IMR-90 (cell line): ENCODE results near the gene CNTN5. TPM values are rescaled to one million over a fixed set of nuclear protein-coding genes. Genes with fewer than 3 reads are reported as not detected.

Experiments used
- ATAC-seq: fragments of 200-7000 bp; cut with Tn5 transposase; 2 replicates; pipeline ENCODE4 v1.9.1; 2020; ENCODE audit warnings: low read depth, mild to moderate bottlenecking, moderate library complexity
- BruUV-seq: library from RNA; stranded (reverse); fragments of 400-500 nt; replicated peaks from 2 replicates; lab custom pipeline; 2021; lab: Mats Ljungman, UMichigan
- CTCF ChIA-PET: fragments of 300-600 bp; formaldehyde crosslinking; extraction: SDS; loops from one replicate; lab custom pipeline; 2021; ENCODE audit warnings: antibody characterized with exemption; lab: Yijun Ruan, JAX
- POLR2A ChIA-PET: fragments of 300-600 bp; sonication (Branson Sonifier 250); formaldehyde crosslinking; loops from one replicate; lab custom pipeline; 2022; ENCODE audit warnings: antibody characterized with exemption; ENCODE audit not compliant: unreplicated experiment; lab: Charles Lee
- DNase-seq: peaks from one replicate; pipeline ENCODE4 v3.0.0; 2013
- H2AFZ ChIP-seq: replicated peaks from 2 replicates; pipeline ENCODE3; 2013; ENCODE audit warnings: low read length, mild to moderate bottlenecking; ENCODE audit not compliant: poor library complexity
- H2AK5ac ChIP-seq: 2 replicates; pipeline ENCODE4 v1.6.1; 2013; ENCODE audit warnings: low read depth, low read length, inconsistent platforms
- H2AK9ac ChIP-seq: replicated peaks from 2 replicates; pipeline ENCODE3; 2013; ENCODE audit warnings: mild to moderate bottlenecking, low read depth, low read length, moderate library complexity; ENCODE audit not compliant: poor library complexity
- H2BK120ac ChIP-seq: 2 replicates; pipeline ENCODE4 v1.6.1; 2013; ENCODE audit warnings: low read depth, low read length, inconsistent platforms
- H2BK15ac ChIP-seq: 3 replicates; pipeline ENCODE4 v1.6.1; 2013; ENCODE audit warnings: low read depth, low read length, inconsistent platforms
- H2BK20ac ChIP-seq: 2 replicates; pipeline ENCODE4 v1.6.1; 2013; ENCODE audit warnings: low read depth, mild to moderate bottlenecking, inconsistent platforms, low read length, moderate library complexity
- H2BK5ac ChIP-seq: 2 replicates; pipeline ENCODE4 v1.6.1; 2013; ENCODE audit warnings: mild to moderate bottlenecking, low read depth, low read length, inconsistent platforms; ENCODE audit not compliant: poor library complexity, severe bottlenecking
- H3K14ac ChIP-seq: replicated peaks from 2 replicates; pipeline ENCODE4 v1.6.1; 2013; ENCODE audit warnings: low read depth, low read length, inconsistent platforms
- H3K18ac ChIP-seq: 2 replicates; pipeline ENCODE4 v1.6.1; 2013; ENCODE audit warnings: low read depth, low read length, control low read depth
- H3K23ac ChIP-seq: 2 replicates; pipeline ENCODE4 v1.6.1; 2013; ENCODE audit warnings: low read depth, low read length, inconsistent platforms
- H3K27ac ChIP-seq: 2 replicates; pipeline ENCODE4 v1.5.1; 2013; ENCODE audit warnings: mild to moderate bottlenecking, control low read depth, low read length; ENCODE audit not compliant: insufficient read depth
- H3K27me3 ChIP-seq: 2 replicates; pipeline ENCODE4 v1.6.1; 2013; ENCODE audit warnings: low read length; ENCODE audit not compliant: control insufficient read depth, insufficient read depth
- H3K36me3 ChIP-seq: 2 replicates; pipeline ENCODE4 v1.6.1; 2013; ENCODE audit warnings: low read length, mixed read lengths; ENCODE audit not compliant: control insufficient read depth, insufficient read depth
- H3K4ac ChIP-seq: 2 replicates; pipeline ENCODE4 v1.6.1; 2013; ENCODE audit warnings: low read depth, low read length, inconsistent platforms
- H3K4me1 ChIP-seq: 2 replicates; pipeline ENCODE4 v1.6.1; 2013; ENCODE audit warnings: low read length, mixed read lengths; ENCODE audit not compliant: control insufficient read depth, insufficient read depth
- H3K4me2 ChIP-seq: 2 replicates; pipeline ENCODE4 v1.6.1; 2013; ENCODE audit warnings: low read depth, mild to moderate bottlenecking, control low read depth, low read length, moderate library complexity
- H3K4me3 ChIP-seq: 2 replicates; pipeline ENCODE4 v1.5.1; 2013; ENCODE audit warnings: low read depth, mild to moderate bottlenecking, control low read depth, low read length, moderate library complexity; ENCODE audit not compliant: insufficient read depth
- H3K56ac ChIP-seq: 2 replicates; pipeline ENCODE4 v1.6.1; 2013; ENCODE audit warnings: low read length, inconsistent platforms; ENCODE audit not compliant: insufficient read depth; ENCODE audit errors: extremely low read depth
- H3K79me1 ChIP-seq, 2 experiments: 2 replicates each; pipeline ENCODE4 v1.6.1; 2013; ENCODE audit warnings: low read length in 2 of 2, inconsistent platforms in 1 of 2, low read depth in 1 of 2
- H3K9ac ChIP-seq: 2 replicates; pipeline ENCODE4 v1.6.1; 2013; ENCODE audit warnings: low read depth, low read length, control low read depth
- H3K9me1 ChIP-seq: 2 replicates; pipeline ENCODE4 v1.6.1; 2013; ENCODE audit warnings: low read length, inconsistent platforms; ENCODE audit not compliant: insufficient read depth
- H3K9me3 ChIP-seq: 2 replicates; pipeline ENCODE4 v1.6.1; 2013; ENCODE audit warnings: low read length; ENCODE audit not compliant: control insufficient read depth, insufficient read depth
- H4K20me1 ChIP-seq: 2 replicates; pipeline ENCODE4 v1.6.1; 2013; ENCODE audit warnings: low read length, inconsistent platforms; ENCODE audit not compliant: insufficient read depth
- H4K5ac ChIP-seq: 2 replicates; pipeline ENCODE4 v1.6.1; 2013; ENCODE audit warnings: mild to moderate bottlenecking, low read depth, low read length, control low read depth
- H4K8ac ChIP-seq, 2 experiments: 2 replicates each; pipeline ENCODE4 v1.6.1; 2013; ENCODE audit warnings: low read depth in 2 of 2, low read length in 2 of 2, control low read depth in 1 of 2, inconsistent platforms in 1 of 2
- H4K91ac ChIP-seq: 2 replicates; pipeline ENCODE4 v1.6.1; 2013; ENCODE audit warnings: low read depth, low read length, inconsistent platforms; ENCODE audit not compliant: insufficient read depth
- CEBPB ChIP-seq: IDR thresholded peaks from 2 replicates; pipeline ENCODE4 v1.6.1; 2012; ENCODE audit warnings: low read depth, low read length, improper control_type of control experiment
- FOS ChIP-seq: fragments of 150-350 bp; IDR thresholded peaks from 2 replicates; pipeline ENCODE4 v1.6.1; 2016; ENCODE audit warnings: low read depth, low read length
- MXI1 ChIP-seq: IDR thresholded peaks from 2 replicates; pipeline ENCODE4 v1.6.1; 2012; ENCODE audit warnings: low read depth, mild to moderate bottlenecking, low read length, moderate library complexity, borderline replicate concordance
- RAD21 ChIP-seq: IDR thresholded peaks from 2 replicates; pipeline ENCODE4 v1.6.1; 2012; ENCODE audit warnings: low read length, improper control_type of control experiment
- RCOR1 ChIP-seq: IDR thresholded peaks from 2 replicates; pipeline ENCODE4 v1.6.1; 2012; ENCODE audit warnings: mild to moderate bottlenecking, low read length, improper control_type of control experiment; ENCODE audit not compliant: insufficient replicate concordance
- WGBS, 2 experiments: methylation state at CpG; one replicate each; pipeline versions ENCODE4 v1.1.5 to v1.1.7; 2013; ENCODE audit warnings: missing lambda C conversion rate in 2 of 2; ENCODE audit not compliant: insufficient read length in 1 of 2; ENCODE audit errors: extremely low coverage in 2 of 2; 5-methylcytosine and 5-hydroxymethylcytosine counted together
- dilution Hi-C: fragments of 300-500 bp; cut with HindIII; formaldehyde crosslinking; loops from one replicate; pipeline ENCODE4 v1.14.3; 2018; ENCODE audit warnings: low sequenced_read_pairs; ENCODE audit not compliant: unreplicated experiment
- in situ Hi-C: fragments of 300-500 bp; cut with MboI; formaldehyde crosslinking; loops from 3 replicates; pipeline ENCODE4 v1.14.3; 2019; ENCODE audit warnings: low sequenced_read_pairs, inconsistent platforms, mixed read lengths
- intact Hi-C: fragments of 100-400 bp; cut with micrococcal nuclease; formaldehyde crosslinking; loops from 2 replicates; pipeline ENCODE4 v1.10.0; 2022
- polyA plus RNA-seq, 3 experiments: library from polyadenylated mRNA; depleted of rRNA; stranded (reverse); fragments of >200 nt; gene quantifications; 2 replicates each; pipeline ENCODE4 v1.2.3, GENCODE V29; 2012; ENCODE audit warnings: low replicate concordance in 1 of 3
- total RNA-seq: library from RNA; depleted of rRNA; stranded (reverse); fragments of >200 nt; gene quantifications from 2 replicates; pipeline ENCODE4 v1.2.3, GENCODE V29; 2012

The CNTN5 gene
- total and polyA plus RNA-seq, 2 of the 4 experiments (the other 2 are of a cell fraction) = not detected

- Histone ChIP-seq H3K4ac (no peak overlapping the region), H3K4me1 (no peaks in the 10 kb centered on the region), H3K79me1 (no peaks in the 10 kb centered on the region), H3K9ac (no peak overlapping the region), H3K4me2 (no peak overlapping the region), H2AK5ac (no peak overlapping the region), H3K36me3 (no peaks in the 10 kb centered on the region), H2AFZ (no peak overlapping the region), H3K27me3 (no peaks in the 10 kb centered on the region), H3K14ac (no peak overlapping the region), H3K9me1 (no peaks in the 10 kb centered on the region), H4K8ac (no peak overlapping the region), H4K91ac (no peak overlapping the region), H2BK15ac (no peak overlapping the region), H2BK20ac (no peak overlapping the region), H2BK5ac (no peak overlapping the region), H4K5ac (no peak overlapping the region), H3K9me3 (no peaks in the 10 kb centered on the region), H3K56ac (no peak overlapping the region), H3K27ac (no peak overlapping the region), H3K18ac (no peak overlapping the region), H2AK9ac (no peak overlapping the region), H3K23ac (no peak overlapping the region), H2BK120ac (no peak overlapping the region), H4K20me1 (no peaks in the 10 kb centered on the region), H3K4me3 (no peak overlapping the region)
- intact Hi-C loops = no loop called here
- in situ Hi-C loops = no loop called here
- no peak for ATAC-seq
- BruUV-seq = no TSS peak
- ChIA-PET CTCF (no interaction called here), POLR2A (no interaction called here)
- no peak for DNase-seq
- WGBS, 2 experiments = no CpG with 5 or more reads among the region's 4 CpGs
- TF ChIP-seq RCOR1 (no peak), RAD21 (no peak), CEBPB (no peak), MXI1 (no peak), FOS (no peak)
- dilution Hi-C loops = no loop called here
Observed at GRCh38 chr11:100359281-100359680, 1338.5 kb downstream of the CNTN5 start.
